CD4-positive, alpha-beta T cell (primary cell): ENCODE measurements around the gene MYH10. TPM values are rescaled to one million over a fixed set of nuclear protein-coding genes. Genes with fewer than 3 reads are reported as not detected.
A peak's percentile ranks its signal among the peaks of the same experiment; 100 is the strongest.

ENCODE experiments used
- ATAC-seq: fragments of 200-7000 bp; cut with Tn5 transposase; one replicate; pipeline ENCODE4 v1.10.0; 2022; ENCODE audit warnings: mild to moderate bottlenecking; ENCODE audit not compliant: poor library complexity
- CTCF ChIA-PET: fragments of 350-600 bp; sonication (Branson Sonifier 250); formaldehyde crosslinking; loops from one replicate; lab custom pipeline; 2021; ENCODE audit warnings: antibody characterized with exemption, inconsistent platforms; lab: Charles Lee
- POLR2A ChIA-PET: fragments of 350-600 bp; sonication (Branson Sonifier 250); formaldehyde crosslinking; loops from one replicate; lab custom pipeline; 2021; ENCODE audit warnings: antibody characterized with exemption, inconsistent platforms; lab: Charles Lee
- DNase-seq, 14 experiments: peaks; one replicate each; pipeline ENCODE4 v3.0.0-alpha.2; 2013 to 2020; ENCODE audit warnings: mixed read lengths in 2 of 14
- H3K27ac ChIP-seq, 2 donors: one replicate each; pipeline versions ENCODE4 v1.5.1 to v1.7.0; 2013; ENCODE audit warnings: low read length in 2 of 2, low read depth in 1 of 2, mild to moderate bottlenecking in 1 of 2
- H3K27me3 ChIP-seq, 2 experiments: 1 replicate in 1 of 2; 2 replicates in 1 of 2; pipeline versions ENCODE4 v1.6.1 to v1.7.0; 2013; ENCODE audit warnings: low read length in 2 of 2, control low read depth in 1 of 2, mild to moderate bottlenecking in 1 of 2, moderate library complexity in 1 of 2; ENCODE audit not compliant: insufficient read depth in 2 of 2, control insufficient read depth in 1 of 2
- H3K36me3 ChIP-seq: one replicate; pipeline ENCODE4 v1.6.1; 2013; ENCODE audit warnings: low read length, control low read depth; ENCODE audit not compliant: insufficient read depth
- H3K4me1 ChIP-seq: one replicate; pipeline ENCODE4 v1.6.1; 2013; ENCODE audit warnings: low read length, control low read depth; ENCODE audit not compliant: insufficient read depth
- H3K4me3 ChIP-seq: one replicate; pipeline ENCODE4 v1.5.1; 2013; ENCODE audit warnings: mild to moderate bottlenecking, low read length, moderate library complexity
- H3K9me3 ChIP-seq, 2 experiments: 1 replicate in 1 of 2; 2 replicates in 1 of 2; pipeline versions ENCODE4 v1.6.1 to v1.7.0; 2013; ENCODE audit warnings: low read length in 2 of 2, mild to moderate bottlenecking in 2 of 2, control low read depth in 1 of 2, moderate library complexity in 1 of 2; ENCODE audit not compliant: control insufficient read depth in 1 of 2, insufficient read depth in 1 of 2
- H3K27ac Mint-ChIP-seq: one replicate; pipeline ENCODE4 v1.8.0; 2020; ENCODE audit warnings: mixed read lengths
- H3K27me3 Mint-ChIP-seq: one replicate; pipeline ENCODE4 v1.8.0; 2021; ENCODE audit warnings: mixed read lengths
- H3K36me3 Mint-ChIP-seq: one replicate; pipeline ENCODE4 v1.8.0; 2021; ENCODE audit warnings: low read depth, mixed read lengths
- H3K4me1 Mint-ChIP-seq: one replicate; pipeline ENCODE4 v1.8.0; 2021; ENCODE audit warnings: low read depth, mixed read lengths
- H3K4me3 Mint-ChIP-seq: one replicate; pipeline ENCODE4 v1.8.0; 2020; ENCODE audit warnings: mild to moderate bottlenecking, mixed read lengths
- H3K9me3 Mint-ChIP-seq: one replicate; pipeline ENCODE4 v1.8.0; 2020; ENCODE audit warnings: mixed read lengths
- intact Hi-C, 2 experiments: fragments of 100-400 bp; cut with DNase I in 1 of 2; cut with micrococcal nuclease in 1 of 2; formaldehyde crosslinking; loops; one replicate each; pipeline versions ENCODE4 v1.15.1 to v1.9.0; 2023 to 2025; cut with DNase I, micrococcal nuclease
- total RNA-seq, 174 experiments: library from RNA in 2 of 174; stranded (reverse) in 2 of 174; gene quantifications; one replicate each; pipeline ENCODE4 v1.2.3 and lab custom pipeline; 2021 to 2026
- TF ChIP-seq, protein P1 (sequence below): fragments of 200-600 bp; IDR thresholded peaks from one replicate; pipeline ENCODE4 v1.8.0; 2022; ENCODE audit warnings: antibody characterized with exemption, mild to moderate bottlenecking

Gene MYH10
- total RNA-seq, 2 experiments from 2014 or later: 1.5 to 1.9 TPM

DNA sequence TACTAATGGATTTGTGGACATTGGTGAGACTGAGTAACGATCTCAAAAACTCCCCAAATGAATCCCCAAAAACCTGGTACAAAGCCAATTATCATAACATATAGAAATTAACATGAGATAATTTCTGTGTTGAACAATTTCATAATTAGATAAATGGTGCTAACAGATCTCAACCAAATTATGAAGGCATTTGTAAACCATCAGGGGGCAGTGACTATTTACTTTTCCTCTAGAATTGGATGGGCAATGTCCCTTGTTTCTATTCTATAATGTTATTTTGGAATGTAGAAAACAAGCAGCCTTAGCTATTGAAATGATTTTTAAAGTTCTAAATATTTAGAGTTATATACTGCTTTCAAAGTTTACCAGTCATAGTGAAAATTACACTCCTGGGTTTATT is 57.8 kb downstream of the MYH10 start:
- CTCF ChIA-PET: no interaction called here
- DNase-seq (peak in 2 of 14 experiments; percentile 6 to 10), ATAC-seq (no peak)
- no peaks in the 10 kb centered on the region for H3K9me3 ChIP-seq
- intact Hi-C loops: loop anchor here (2.0 to 5.0 kb wide), 2 partner anchors 172 to 175 kb away; partner anchors contain the start of gene CCDC42 (in 1 of the 2)
- no peak overlapping the region for H3K4me3 ChIP-seq
- H3K27me3 Mint-ChIP-seq: no peaks in the 10 kb centered on the region
- H3K4me1 ChIP-seq: no peaks in the 10 kb centered on the region
- no peaks in the 10 kb centered on the region for H3K36me3 ChIP-seq
- H3K27me3 ChIP-seq: no peaks in the 10 kb centered on the region
- H3K27ac Mint-ChIP-seq: no peak overlapping the region
- POLR2A ChIA-PET: no interaction called here
- no peaks in the 10 kb centered on the region for H3K9me3 Mint-ChIP-seq
- H3K4me1 Mint-ChIP-seq: no peaks in the 10 kb centered on the region
- H3K36me3 Mint-ChIP-seq: no peaks in the 10 kb centered on the region
- TF ChIP-seq, protein P1, sequence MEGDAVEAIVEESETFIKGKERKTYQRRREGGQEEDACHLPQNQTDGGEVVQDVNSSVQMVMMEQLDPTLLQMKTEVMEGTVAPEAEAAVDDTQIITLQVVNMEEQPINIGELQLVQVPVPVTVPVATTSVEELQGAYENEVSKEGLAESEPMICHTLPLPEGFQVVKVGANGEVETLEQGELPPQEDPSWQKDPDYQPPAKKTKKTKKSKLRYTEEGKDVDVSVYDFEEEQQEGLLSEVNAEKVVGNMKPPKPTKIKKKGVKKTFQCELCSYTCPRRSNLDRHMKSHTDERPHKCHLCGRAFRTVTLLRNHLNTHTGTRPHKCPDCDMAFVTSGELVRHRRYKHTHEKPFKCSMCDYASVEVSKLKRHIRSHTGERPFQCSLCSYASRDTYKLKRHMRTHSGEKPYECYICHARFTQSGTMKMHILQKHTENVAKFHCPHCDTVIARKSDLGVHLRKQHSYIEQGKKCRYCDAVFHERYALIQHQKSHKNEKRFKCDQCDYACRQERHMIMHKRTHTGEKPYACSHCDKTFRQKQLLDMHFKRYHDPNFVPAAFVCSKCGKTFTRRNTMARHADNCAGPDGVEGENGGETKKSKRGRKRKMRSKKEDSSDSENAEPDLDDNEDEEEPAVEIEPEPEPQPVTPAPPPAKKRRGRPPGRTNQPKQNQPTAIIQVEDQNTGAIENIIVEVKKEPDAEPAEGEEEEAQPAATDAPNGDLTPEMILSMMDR: peak; percentile 39
- no peak overlapping the region for H3K4me3 Mint-ChIP-seq
- no peak overlapping the region for H3K27ac ChIP-seq

DNA sequence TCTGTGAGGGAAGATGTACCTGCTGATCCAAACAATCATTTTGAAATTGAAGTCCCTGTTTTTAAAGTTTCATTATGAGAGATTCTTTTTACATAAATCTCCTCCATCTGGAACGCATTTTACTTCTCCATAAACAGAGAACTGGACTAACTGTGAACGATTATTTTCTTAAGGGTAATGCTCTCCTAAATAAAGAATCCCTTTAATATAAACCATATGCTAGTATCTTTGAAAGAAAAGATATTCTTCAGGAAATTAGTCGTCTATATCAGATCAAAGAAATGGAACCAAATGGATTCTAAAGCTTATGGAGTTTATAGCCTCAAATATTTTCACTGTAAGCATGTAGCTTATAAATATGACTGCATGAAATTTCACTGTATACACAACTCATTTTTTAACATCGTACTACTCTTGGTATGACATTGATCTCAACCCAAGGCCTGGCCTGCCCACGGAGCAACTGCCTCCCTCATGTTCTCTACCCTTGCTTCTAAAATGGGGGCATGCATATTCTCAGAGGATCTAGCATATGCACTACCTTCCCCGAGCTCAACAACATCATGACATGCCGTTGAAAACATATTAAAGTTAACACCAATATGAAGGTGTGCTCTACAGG is 66.4 kb downstream of the MYH10 start:
- Histone ChIP-seq H3K4me3 (no peak overlapping the region), H3K4me1 (no peaks in the 10 kb centered on the region), H3K27ac (no peak overlapping the region), H3K9me3 (no peaks in the 10 kb centered on the region), H3K36me3 (no peaks in the 10 kb centered on the region), H3K27me3 (no peaks in the 10 kb centered on the region)
- no peaks in the 10 kb centered on the region for H3K36me3 Mint-ChIP-seq
- intact Hi-C loops: no loop called here
- no peak for DNase-seq
- H3K4me1 Mint-ChIP-seq: no peaks in the 10 kb centered on the region
- TF ChIP-seq, protein P1: no peak
- no peak overlapping the region for H3K27ac Mint-ChIP-seq
- no peaks in the 10 kb centered on the region for H3K27me3 Mint-ChIP-seq
- ChIA-PET POLR2A (no interaction called here), CTCF (no interaction called here)
- no peak for ATAC-seq
- H3K9me3 Mint-ChIP-seq: no peaks in the 10 kb centered on the region
- no peak overlapping the region for H3K4me3 Mint-ChIP-seq

DNA sequence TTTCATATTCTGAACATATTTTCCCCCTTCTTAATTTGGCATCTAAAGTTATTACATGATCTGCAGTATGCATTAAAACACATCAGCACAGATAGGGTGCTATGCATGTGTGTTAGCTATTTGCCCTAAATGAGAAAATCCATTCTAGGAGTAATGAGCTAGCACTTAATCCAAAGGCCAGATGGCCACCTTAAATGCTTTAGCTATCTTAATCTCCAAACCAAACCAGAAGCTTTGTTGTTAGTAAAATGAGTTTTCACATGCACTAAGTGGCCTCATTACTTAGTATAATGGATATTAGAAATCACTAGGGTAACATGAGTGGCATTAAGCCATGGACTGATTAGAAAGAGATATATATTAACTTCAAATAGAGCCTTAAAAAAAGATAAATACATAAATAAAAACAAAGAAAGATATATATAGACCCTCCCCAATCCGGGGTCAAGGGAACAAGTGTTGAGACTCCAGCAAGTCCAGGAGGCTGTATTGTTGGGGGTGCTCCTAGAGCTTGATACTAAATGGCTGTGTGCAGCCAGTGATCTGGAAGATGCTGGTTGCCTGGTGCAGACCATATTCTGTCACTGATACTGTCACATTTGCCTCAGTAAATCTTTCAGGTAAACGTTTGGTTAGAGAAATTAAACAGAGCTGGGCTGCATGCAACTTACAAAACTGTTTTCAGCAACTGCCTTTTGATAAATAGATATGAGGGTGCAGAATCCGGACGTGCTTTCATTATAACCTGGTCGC is 67.3 kb downstream of the MYH10 start:
- Mint-ChIP-seq H3K4me3 (no peak overlapping the region), H3K27me3 (no peaks in the 10 kb centered on the region), H3K4me1 (no peaks in the 10 kb centered on the region), H3K36me3 (no peaks in the 10 kb centered on the region), H3K9me3 (no peaks in the 10 kb centered on the region), H3K27ac (no peak overlapping the region)
- ATAC-seq (no peak), DNase-seq (no peak)
- TF ChIP-seq, protein P1: no peak
- intact Hi-C loops: no loop called here
- no peaks in the 10 kb centered on the region for H3K9me3 ChIP-seq
- no peaks in the 10 kb centered on the region for H3K36me3 ChIP-seq
- H3K4me3 ChIP-seq: no peak overlapping the region
- ChIA-PET POLR2A (no interaction called here), CTCF (no interaction called here)
- no peak overlapping the region for H3K27ac ChIP-seq
- H3K4me1 ChIP-seq: no peaks in the 10 kb centered on the region
- H3K27me3 ChIP-seq: no peaks in the 10 kb centered on the region
